PC-3 (cell line): ENCODE measurements around the gene MAST2.

ENCODE experiments used
- CTCF ChIP-seq: fragments of 300-600 bp; sonication (generic); conservative IDR thresholded peaks from 2 replicates; pipeline ENCODE4 v1.5.1; 2017; ENCODE audit warnings: antibody characterized with exemption, low read depth, mild to moderate bottlenecking, low read length
- EZH2 ChIP-seq: fragments of 300-600 bp; sonication (generic); IDR thresholded peaks from one replicate; pipeline ENCODE4 v1.6.1; 2017; ENCODE audit warnings: antibody characterized with exemption, mild to moderate bottlenecking, low read length; ENCODE audit not compliant: unreplicated experiment
- EZH2phosphoT487 ChIP-seq: fragments of 300-600 bp; sonication (generic); IDR thresholded peaks from 2 replicates; pipeline ENCODE4 v1.6.1; 2018; ENCODE audit warnings: mild to moderate bottlenecking, antibody characterized with exemption, low read length, borderline replicate concordance

- TF ChIP-seq CTCF (0 out of 2 replicates have a peak, but pooled peaks have one; percentile 11), EZH2 (no peak), EZH2phosphoT487 (no peak)
Observed at GRCh38 chr1:46021046-46021996, 217.9 kb downstream of the MAST2 start.
